GM12875 (cell line): ENCODE data around the gene LRCH1.

Experiments
- H3K4me3 ChIP-seq: one replicate; pipeline ENCODE4 v1.5.1; 2011; ENCODE audit warnings: low read depth, low read length, control low read depth
- TF ChIP-seq, protein P1 (sequence below): IDR thresholded peaks from 2 replicates; pipeline ENCODE4 v1.5.1; 2011; ENCODE audit warnings: low read depth, mild to moderate bottlenecking, control low read depth, inconsistent platforms, low read length, moderate library complexity, borderline replicate concordance; ENCODE audit not compliant: insufficient read depth

Gene LRCH1

DNA sequence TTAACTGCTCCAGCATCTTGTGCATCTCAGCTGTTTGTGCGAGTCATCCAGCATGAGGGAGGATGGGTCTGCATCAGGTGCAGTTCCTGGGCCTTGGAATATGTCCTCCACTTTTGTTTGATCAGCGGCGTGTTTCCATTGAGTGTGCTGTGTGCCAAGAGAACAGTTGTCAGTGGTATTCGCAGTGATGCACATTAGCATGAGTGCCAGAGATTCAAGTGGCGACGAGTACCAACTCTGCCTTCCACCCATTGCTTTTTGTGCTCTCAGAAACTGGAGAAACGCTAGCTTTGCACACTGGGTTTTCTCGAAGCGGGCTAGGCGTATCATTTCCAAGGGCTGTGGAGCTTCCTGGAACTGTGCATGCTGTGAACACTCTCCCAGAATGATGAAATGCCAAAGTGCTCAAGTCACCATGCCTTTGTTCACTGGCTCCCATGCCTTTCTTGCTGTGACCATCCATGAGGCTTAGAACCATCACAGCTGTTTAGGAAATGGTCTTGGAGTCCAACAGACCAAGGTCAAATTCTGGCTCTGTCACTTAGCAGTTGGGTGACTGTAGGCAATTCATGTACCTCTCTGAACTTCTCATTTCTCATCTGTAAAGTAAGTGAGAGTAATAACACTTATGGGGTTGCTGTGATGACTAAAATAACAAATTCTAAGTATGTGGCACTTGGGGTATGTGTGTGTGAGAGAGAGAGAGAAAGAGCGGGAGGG lies 18.4 kb downstream of the LRCH1 start:
- H3K4me3 ChIP-seq: no peak overlapping the region
- TF ChIP-seq, protein P1, sequence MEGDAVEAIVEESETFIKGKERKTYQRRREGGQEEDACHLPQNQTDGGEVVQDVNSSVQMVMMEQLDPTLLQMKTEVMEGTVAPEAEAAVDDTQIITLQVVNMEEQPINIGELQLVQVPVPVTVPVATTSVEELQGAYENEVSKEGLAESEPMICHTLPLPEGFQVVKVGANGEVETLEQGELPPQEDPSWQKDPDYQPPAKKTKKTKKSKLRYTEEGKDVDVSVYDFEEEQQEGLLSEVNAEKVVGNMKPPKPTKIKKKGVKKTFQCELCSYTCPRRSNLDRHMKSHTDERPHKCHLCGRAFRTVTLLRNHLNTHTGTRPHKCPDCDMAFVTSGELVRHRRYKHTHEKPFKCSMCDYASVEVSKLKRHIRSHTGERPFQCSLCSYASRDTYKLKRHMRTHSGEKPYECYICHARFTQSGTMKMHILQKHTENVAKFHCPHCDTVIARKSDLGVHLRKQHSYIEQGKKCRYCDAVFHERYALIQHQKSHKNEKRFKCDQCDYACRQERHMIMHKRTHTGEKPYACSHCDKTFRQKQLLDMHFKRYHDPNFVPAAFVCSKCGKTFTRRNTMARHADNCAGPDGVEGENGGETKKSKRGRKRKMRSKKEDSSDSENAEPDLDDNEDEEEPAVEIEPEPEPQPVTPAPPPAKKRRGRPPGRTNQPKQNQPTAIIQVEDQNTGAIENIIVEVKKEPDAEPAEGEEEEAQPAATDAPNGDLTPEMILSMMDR: no peak

DNA sequence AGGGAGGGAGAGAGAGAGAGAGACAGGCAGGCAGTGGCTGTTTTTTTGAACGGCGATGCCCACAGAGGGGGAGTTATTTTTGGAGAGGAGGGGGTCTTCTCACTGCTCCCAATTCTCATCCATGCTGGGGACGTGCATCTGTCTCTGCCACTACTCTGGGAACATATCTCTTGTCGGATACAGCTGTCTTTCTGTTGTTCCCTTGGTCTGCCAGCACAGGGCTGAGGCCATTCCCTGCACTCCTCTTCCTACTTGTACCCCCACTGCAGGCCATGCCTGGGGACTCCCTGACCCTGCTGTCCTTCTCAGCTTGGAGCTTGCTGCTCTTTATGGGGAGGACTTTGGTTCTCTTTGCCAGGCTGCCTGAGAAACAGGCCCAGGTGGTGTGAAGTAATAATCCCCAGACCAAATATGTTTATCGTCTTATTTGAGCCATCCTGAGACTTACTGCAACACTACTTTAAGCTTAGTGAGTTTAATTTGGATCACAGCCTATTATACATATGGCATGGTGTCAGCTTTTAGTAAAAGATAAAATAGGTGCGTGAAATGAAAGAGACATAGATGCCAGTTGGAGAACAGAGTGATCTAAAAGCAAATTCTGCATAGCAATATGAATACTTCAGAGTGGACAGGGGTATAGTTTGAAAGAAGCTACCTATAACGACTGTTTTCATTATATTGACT lies 19.1 kb downstream of the LRCH1 start:
- TF ChIP-seq, protein P1: no peak
- H3K4me3 ChIP-seq: no peak overlapping the region

DNA sequence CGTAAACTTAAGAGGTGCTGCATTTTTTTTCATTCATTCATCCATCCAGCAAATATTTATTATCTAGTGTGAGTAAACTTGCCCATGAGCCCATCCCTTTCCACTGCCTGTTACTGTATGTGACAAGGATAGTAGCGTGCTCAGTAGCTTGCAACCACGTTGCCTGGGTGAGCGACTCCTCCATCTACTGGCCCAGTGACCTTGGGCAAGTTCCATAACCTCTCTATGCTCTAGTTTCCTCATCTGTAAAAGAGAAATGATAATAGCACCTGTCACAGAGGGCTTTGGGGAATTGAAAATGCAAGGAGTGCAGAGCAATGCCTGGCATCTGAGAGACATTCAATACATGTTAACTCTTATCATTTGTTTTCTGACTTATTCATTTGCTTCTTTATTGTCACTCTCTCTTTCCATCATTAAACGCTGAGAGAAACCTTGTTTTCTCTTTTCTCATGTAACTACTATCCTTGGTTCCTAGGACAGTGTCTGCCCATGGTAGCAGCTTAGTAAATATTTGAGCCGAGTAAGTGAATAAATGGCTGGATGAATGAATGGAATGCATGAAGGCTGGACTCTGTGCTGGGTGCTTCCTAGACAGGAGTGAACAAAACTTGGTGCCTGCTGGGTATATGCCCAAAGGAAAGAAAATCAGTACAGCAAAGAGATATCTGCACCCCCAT lies 19.9 kb downstream of the LRCH1 start:
- TF ChIP-seq, protein P1: no peak
- H3K4me3 ChIP-seq: no peak overlapping the region

DNA sequence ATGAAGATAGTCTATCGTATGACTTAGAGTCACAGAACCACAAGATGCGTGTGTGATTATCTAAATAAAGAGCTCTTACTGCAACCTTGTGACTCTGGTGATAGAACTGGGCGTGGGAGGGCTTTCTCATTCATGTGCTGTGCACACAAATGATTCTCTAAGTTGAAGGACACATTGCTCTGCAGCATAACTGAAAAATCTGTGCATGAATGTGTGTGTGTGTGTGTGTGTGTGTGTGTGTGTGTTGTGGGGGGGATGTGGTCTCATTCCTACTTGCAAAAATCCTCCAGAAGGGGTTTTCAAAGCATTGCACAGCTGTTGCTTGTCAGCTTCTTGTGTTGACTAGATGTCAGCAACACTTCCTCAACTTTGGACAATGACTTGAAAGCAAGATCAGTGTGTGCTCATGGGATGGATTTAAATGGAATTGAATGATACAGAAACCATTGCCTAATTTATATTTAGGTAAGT lies 22.4 kb downstream of the LRCH1 start:
- TF ChIP-seq, protein P1: no peak
- H3K4me3 ChIP-seq: no peak overlapping the region

DNA sequence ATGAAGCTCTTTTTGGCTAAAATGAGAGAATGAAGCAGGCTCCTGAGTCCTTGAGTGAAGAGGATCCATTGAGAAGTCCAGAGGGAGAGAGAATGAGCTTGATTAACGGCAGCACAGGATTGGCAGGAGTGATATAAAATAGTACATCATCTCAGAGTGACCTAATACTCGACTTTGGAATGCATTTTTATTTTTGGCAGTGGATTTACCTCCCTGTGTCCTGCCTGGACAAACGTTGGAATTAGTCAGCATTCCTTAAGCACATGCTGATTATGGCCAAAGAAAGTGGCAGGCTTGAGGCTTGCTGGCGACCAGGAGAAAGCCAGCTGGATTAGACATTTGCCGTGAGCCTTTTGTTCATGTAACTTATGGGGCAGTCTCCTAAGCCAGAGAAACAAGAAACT lies 22.9 kb downstream of the LRCH1 start:
- TF ChIP-seq, protein P1: no peak
- H3K4me3 ChIP-seq: no peak overlapping the region

DNA sequence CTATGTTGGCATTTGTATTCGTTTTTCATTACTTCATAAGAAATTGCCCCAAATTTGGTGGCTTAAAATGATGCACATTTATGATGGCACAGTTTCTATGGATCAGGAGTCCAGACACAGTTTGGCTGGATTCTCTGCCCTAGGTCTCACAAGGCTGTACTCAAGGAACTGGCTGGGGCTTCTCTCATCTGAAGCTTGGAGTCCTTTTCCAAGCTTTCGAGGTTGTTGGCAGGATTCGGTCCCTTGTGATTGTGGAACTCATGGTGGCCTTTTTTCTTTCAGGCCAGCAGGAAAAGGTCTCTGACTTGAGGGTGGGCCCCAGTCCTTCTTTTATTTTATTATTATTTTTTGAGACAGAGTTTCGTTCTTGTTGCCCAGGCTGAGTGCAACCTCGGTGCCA lies 23.8 kb downstream of the LRCH1 start:
- TF ChIP-seq, protein P1: no peak
- no peak overlapping the region for H3K4me3 ChIP-seq
